Thyroid gland (tissue), 4 donors: ENCODE results near the gene HOOK1.

Source experiments
- CTCF ChIP-seq, 6 experiments: fragments of 200-600 bp in 3 of 6; fragments of 450-650 bp in 3 of 6; sonication (generic) in 3 of 6; IDR thresholded peaks; one replicate each; pipeline ENCODE4 v1.5.1; 2016 to 2019; ENCODE audit warnings: antibody characterized with exemption in 6 of 6, mild to moderate bottlenecking in 2 of 6, inconsistent platforms in 1 of 6, moderate library complexity in 1 of 6
- POLR2A ChIP-seq, 2 donors: fragments of 450-650 bp; IDR thresholded peaks; one replicate each; pipeline ENCODE4 v1.6.1; 2017; ENCODE audit warnings: antibody characterized with exemption in 2 of 2, mild to moderate bottlenecking in 2 of 2, moderate library complexity in 1 of 2

DNA sequence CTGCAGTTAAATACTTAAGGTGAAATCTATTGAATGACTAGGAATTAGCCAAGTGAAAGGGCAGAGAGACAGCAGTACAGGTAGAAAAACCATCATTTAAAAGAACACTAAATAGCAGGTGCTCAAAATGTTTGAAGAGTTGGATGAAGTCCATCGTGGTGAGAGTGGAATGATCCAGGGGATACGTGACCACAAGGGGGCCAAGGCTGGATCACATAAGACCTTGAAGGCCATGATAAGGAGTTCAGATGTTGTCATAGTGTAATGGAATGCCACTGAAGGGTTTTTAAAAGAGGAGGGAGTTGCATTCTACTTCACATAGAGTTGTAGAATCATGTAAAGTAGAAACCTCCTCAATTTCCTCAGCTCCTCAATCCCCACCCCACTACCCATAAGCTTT is 34.8 kb upstream of the HOOK1 start:
- TF ChIP-seq CTCF (IDR thresholded peaks at IDR 0.05): peak in 2 of 6 experiments; percentile 12 to 23
- TF ChIP-seq POLR2A (IDR thresholded peaks at IDR 0.05): no peak
